Measurements from ENCODE around the gene YKT6.

DNA sequence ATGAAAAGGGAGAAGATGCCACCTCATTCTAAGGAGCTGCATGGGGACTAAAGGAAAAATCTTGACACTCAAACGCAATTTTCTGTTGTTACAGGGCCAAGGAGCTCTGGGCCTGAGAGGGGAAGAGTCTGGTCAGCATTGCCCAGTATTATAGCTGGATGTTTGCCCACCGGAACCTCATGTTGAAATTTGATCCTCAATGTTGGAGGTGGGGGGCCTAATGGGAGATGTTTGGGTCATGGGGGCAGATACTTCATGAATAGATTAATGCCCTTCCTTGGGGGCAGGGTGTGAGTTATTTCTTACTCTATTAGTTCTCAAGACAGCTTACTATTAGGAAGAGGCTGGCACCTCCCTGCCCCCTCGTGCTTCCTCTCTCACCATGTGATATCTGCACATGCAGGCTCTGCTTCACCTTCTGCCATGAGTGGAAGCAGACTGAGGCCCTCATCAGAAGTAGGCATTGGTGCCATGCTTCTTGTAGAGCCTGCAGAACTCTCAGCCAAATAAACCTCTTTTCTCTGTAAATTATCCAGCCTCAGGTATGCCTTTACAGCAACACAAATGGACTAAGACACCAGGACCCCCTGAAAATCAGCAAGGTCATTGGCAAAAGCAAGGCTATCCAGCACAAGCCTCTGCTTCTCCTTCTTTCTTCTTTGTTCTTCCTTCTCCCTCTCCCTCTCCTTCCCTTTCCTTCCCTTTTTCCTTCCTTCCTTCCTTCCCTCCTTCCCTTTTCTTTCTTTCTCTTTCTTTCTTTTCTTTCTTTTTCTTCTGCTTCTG is 26.7 kb upstream of the YKT6 start:
- no peak for TF ChIP-seq CTCF (IDR thresholded peaks at IDR 0.05; ENCODE audit: poor library complexity)
- TF ChIP-seq EZH2 (IDR thresholded peaks at IDR 0.05; ENCODE audit: borderline replicate concordance): no peak
- TF ChIP-seq EZH2phosphoT487 (IDR thresholded peaks at IDR 0.05; ENCODE audit: low read depth, severe bottlenecking, unreplicated experiment): no peak
